Liver (tissue), 9 donors: Measurements from ENCODE around the gene STOML1. TPM values are rescaled to one million over a fixed set of nuclear protein-coding genes. Genes with fewer than 3 reads are reported as not detected.
"Not testable (repeated sequence)": the region's sequence is repeated elsewhere in the genome, so short reads cannot be mapped to it uniquely, and the experiment has no call there.

Experiments
- DNase-seq: peaks from one replicate; pipeline ENCODE4 v3.0.0-alpha.2; 2017; ENCODE audit warnings: low spot score
- H3K27ac ChIP-seq, 2 donors: one replicate each; pipeline ENCODE4 v1.7.0; 2013; ENCODE audit warnings: inconsistent platforms in 2 of 2, low read length in 2 of 2, control low read depth in 1 of 2, low read depth in 1 of 2, mild to moderate bottlenecking in 1 of 2
- H3K27me3 ChIP-seq, 4 donors: one replicate each; pipeline versions ENCODE4 v1.6.1 to v1.7.0; 2013; ENCODE audit warnings: low read length in 3 of 4, inconsistent platforms in 1 of 4, mild to moderate bottlenecking in 1 of 4, moderate library complexity in 1 of 4; ENCODE audit not compliant: control insufficient read depth in 4 of 4, insufficient read depth in 4 of 4
- H3K36me3 ChIP-seq, 4 donors: one replicate each; pipeline versions ENCODE4 v1.6.1 to v1.7.0; 2013; ENCODE audit warnings: low read length in 3 of 4, mild to moderate bottlenecking in 3 of 4, low read depth in 1 of 4, moderate library complexity in 1 of 4; ENCODE audit not compliant: control insufficient read depth in 4 of 4, insufficient read depth in 3 of 4
- H3K4me1 ChIP-seq, 4 donors: one replicate each; pipeline versions ENCODE4 v1.6.1 to v1.7.0; 2013; ENCODE audit warnings: low read length in 3 of 4, mild to moderate bottlenecking in 3 of 4, moderate library complexity in 1 of 4; ENCODE audit not compliant: control insufficient read depth in 4 of 4, insufficient read depth in 4 of 4
- H3K4me3 ChIP-seq, 3 donors: one replicate each; pipeline versions ENCODE4 v1.6.1 to v1.7.0; 2013; ENCODE audit warnings: low read length in 3 of 3, control low read depth in 1 of 3, low read depth in 1 of 3, mild to moderate bottlenecking in 1 of 3
- H3K9ac ChIP-seq, 2 donors: one replicate each; pipeline ENCODE4 v1.7.0; 2013; ENCODE audit warnings: low read length in 2 of 2, mild to moderate bottlenecking in 2 of 2, moderate library complexity in 2 of 2, control low read depth in 1 of 2, low read depth in 1 of 2
- H3K9me3 ChIP-seq, 4 donors: one replicate each; pipeline versions ENCODE4 v1.6.1 to v1.7.0; 2013; ENCODE audit warnings: low read length in 3 of 4; ENCODE audit not compliant: control insufficient read depth in 4 of 4
- CTCF ChIP-seq: fragments of 150-350 bp; IDR thresholded peaks from 2 replicates; pipeline ENCODE4 v1.5.1; 2017; ENCODE audit warnings: improper control_type of control experiment, low read depth, low read length; ENCODE audit not compliant: missing input control
- EGR1 ChIP-seq, 2 donors: IDR thresholded peaks; 2 replicates each; pipeline ENCODE4 v1.6.1; 2016 to 2018; ENCODE audit warnings: antibody characterized with exemption in 2 of 2, low read depth in 2 of 2
- FOXA1 ChIP-seq: IDR thresholded peaks from 2 replicates; pipeline ENCODE4 v1.6.1; 2016; ENCODE audit warnings: antibody characterized with exemption
- FOXA2 ChIP-seq: IDR thresholded peaks from 2 replicates; pipeline ENCODE4 v1.6.1; 2016; ENCODE audit warnings: antibody characterized with exemption
- GABPA ChIP-seq, 2 donors: IDR thresholded peaks in 1 of 2; conservative IDR thresholded peaks in 1 of 2; 2 replicates each; pipeline ENCODE4 v1.6.1; 2016; ENCODE audit warnings: antibody characterized with exemption in 2 of 2, mild to moderate bottlenecking in 1 of 2, moderate library complexity in 1 of 2
- HNF4A ChIP-seq, 2 donors: conservative IDR thresholded peaks; 2 replicates each; pipeline ENCODE4 v1.6.1; 2016; ENCODE audit warnings: antibody characterized with exemption in 2 of 2, mild to moderate bottlenecking in 2 of 2
- HNF4G ChIP-seq: IDR thresholded peaks from 2 replicates; pipeline ENCODE4 v1.6.1; 2016; ENCODE audit warnings: antibody characterized with exemption
- JUND ChIP-seq, 2 donors: IDR thresholded peaks; 2 replicates each; pipeline ENCODE4 v1.6.1; 2016; ENCODE audit warnings: antibody characterized with exemption in 2 of 2
- NR2F2 ChIP-seq: IDR thresholded peaks from 2 replicates; pipeline ENCODE4 v1.6.1; 2016; ENCODE audit warnings: antibody characterized with exemption
- RAD21 ChIP-seq, 2 donors: IDR thresholded peaks; 2 replicates each; pipeline ENCODE4 v1.6.1; 2016; ENCODE audit warnings: antibody characterized with exemption in 2 of 2, mild to moderate bottlenecking in 2 of 2
- RXRA ChIP-seq, 2 donors: IDR thresholded peaks; 2 replicates each; pipeline ENCODE4 v1.6.1; 2017 to 2018; ENCODE audit warnings: antibody characterized with exemption in 2 of 2, mild to moderate bottlenecking in 1 of 2
- SP1 ChIP-seq: IDR thresholded peaks from 2 replicates; pipeline ENCODE4 v1.6.1; 2018; ENCODE audit warnings: antibody characterized with exemption, mild to moderate bottlenecking
- TAF1 ChIP-seq: conservative IDR thresholded peaks from 2 replicates; pipeline ENCODE4 v1.6.1; 2016; ENCODE audit warnings: antibody characterized with exemption, mild to moderate bottlenecking
- YY1 ChIP-seq: IDR thresholded peaks from 2 replicates; pipeline ENCODE4 v1.6.1; 2016; ENCODE audit warnings: antibody characterized with exemption, mild to moderate bottlenecking
- ZBTB33 ChIP-seq: IDR thresholded peaks from 2 replicates; pipeline ENCODE4 v1.6.1; 2016; ENCODE audit warnings: antibody characterized with exemption
- WGBS: extraction: QIAGEN DNeasy Blood & Tissue Kit; methylation state at CpG from one replicate; pipeline ENCODE4 v1.1.7; 2013; 5-methylcytosine and 5-hydroxymethylcytosine counted together
- polyA plus RNA-seq, 2 donors: library from polyadenylated mRNA; stranded (reverse) in 1 of 2; unstranded in 1 of 2; fragments of 200-250 nt in 1 of 2; fragments of >200 nt in 1 of 2; fragmentation: Nextera tagmentation in 1 of 2; extraction: Ambion mirVana in 1 of 2; gene quantifications; one replicate each; pipeline versions ENCODE4 v1.2.1 to v1.2.3, GENCODE V29; 2013 to 2015
- total RNA-seq, 2 donors: library from RNA; depleted of rRNA; stranded (reverse); fragments of >200 nt; gene quantifications; one replicate each; pipeline ENCODE4 v1.2.3, GENCODE V29; 2014
- TF ChIP-seq, protein P1 (sequence below): IDR thresholded peaks from 2 replicates; pipeline ENCODE4 v1.6.1; 2016; ENCODE audit warnings: antibody characterized with exemption
- TF ChIP-seq, protein P2 (sequence below): IDR thresholded peaks from 2 replicates; pipeline ENCODE4 v1.6.1; 2016; ENCODE audit warnings: antibody characterized with exemption
- TF ChIP-seq, protein P3 (sequence below): IDR thresholded peaks from 2 replicates; pipeline ENCODE4 v1.6.1; 2016; ENCODE audit warnings: antibody characterized with exemption, mild to moderate bottlenecking
- donor health status: healthy.
- donor health status: healthy.
- donor health status: healthy.
- donor health status: healthy.
- donor health status: healthy.

STOML1 gene
- total and polyA plus RNA-seq, 4 donors = 5.4 to 9.4 (median 6.4) TPM

GRCh38 chr15:73962433-73962832, 29.7 kb downstream of the STOML1 start:
- H3K9ac ChIP-seq = no peak overlapping the region
- H3K4me3 ChIP-seq = no peak overlapping the region
- peaks cover 0 to 3% (median 0%) of the 10 kb centered on the region in 4 donors for H3K27me3 ChIP-seq
- TF ChIP-seq SP1 (no peak), GABPA (IDR thresholded peaks at IDR 0.05 in 1 of 2, conservative IDR thresholded peaks at IDR 0.05 in 1 of 2) (no peak), CTCF (no peak), RXRA (IDR thresholded peaks at IDR 0.05) (no peak), FOXA2 (no peak), YY1 (no peak), EGR1 (IDR thresholded peaks at IDR 0.05; ENCODE audit: low read depth in 2 of 2) (no peak), NR2F2 (no peak), HNF4G (no peak), RAD21 (IDR thresholded peaks at IDR 0.05) (no peak), JUND (IDR thresholded peaks at IDR 0.05) (no peak), FOXA1 (no peak), TAF1 (no peak), HNF4A (conservative IDR thresholded peaks at IDR 0.05) (no peak), ZBTB33 (no peak)
- TF ChIP-seq, protein P1, sequence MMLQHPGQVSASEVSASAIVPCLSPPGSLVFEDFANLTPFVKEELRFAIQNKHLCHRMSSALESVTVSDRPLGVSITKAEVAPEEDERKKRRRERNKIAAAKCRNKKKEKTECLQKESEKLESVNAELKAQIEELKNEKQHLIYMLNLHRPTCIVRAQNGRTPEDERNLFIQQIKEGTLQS = no peak
- TF ChIP-seq, protein P2, sequence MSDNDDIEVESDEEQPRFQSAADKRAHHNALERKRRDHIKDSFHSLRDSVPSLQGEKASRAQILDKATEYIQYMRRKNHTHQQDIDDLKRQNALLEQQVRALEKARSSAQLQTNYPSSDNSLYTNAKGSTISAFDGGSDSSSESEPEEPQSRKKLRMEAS = no peak
- TF ChIP-seq, protein P3, sequence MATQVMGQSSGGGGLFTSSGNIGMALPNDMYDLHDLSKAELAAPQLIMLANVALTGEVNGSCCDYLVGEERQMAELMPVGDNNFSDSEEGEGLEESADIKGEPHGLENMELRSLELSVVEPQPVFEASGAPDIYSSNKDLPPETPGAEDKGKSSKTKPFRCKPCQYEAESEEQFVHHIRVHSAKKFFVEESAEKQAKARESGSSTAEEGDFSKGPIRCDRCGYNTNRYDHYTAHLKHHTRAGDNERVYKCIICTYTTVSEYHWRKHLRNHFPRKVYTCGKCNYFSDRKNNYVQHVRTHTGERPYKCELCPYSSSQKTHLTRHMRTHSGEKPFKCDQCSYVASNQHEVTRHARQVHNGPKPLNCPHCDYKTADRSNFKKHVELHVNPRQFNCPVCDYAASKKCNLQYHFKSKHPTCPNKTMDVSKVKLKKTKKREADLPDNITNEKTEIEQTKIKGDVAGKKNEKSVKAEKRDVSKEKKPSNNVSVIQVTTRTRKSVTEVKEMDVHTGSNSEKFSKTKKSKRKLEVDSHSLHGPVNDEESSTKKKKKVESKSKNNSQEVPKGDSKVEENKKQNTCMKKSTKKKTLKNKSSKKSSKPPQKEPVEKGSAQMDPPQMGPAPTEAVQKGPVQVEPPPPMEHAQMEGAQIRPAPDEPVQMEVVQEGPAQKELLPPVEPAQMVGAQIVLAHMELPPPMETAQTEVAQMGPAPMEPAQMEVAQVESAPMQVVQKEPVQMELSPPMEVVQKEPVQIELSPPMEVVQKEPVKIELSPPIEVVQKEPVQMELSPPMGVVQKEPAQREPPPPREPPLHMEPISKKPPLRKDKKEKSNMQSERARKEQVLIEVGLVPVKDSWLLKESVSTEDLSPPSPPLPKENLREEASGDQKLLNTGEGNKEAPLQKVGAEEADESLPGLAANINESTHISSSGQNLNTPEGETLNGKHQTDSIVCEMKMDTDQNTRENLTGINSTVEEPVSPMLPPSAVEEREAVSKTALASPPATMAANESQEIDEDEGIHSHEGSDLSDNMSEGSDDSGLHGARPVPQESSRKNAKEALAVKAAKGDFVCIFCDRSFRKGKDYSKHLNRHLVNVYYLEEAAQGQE = no peak
- no peaks in the 10 kb centered on the region for H3K36me3 ChIP-seq
- H3K27ac ChIP-seq = no peak overlapping the region
- 71% methylated on average over 5 of the region's 5 CpGs for WGBS
- DNase-seq = no peak
- peaks cover 0 to 6% (median 1%) of the 10 kb centered on the region in 4 donors for H3K4me1 ChIP-seq
- H3K9me3 ChIP-seq = no peaks in the 10 kb centered on the region

DNA sequence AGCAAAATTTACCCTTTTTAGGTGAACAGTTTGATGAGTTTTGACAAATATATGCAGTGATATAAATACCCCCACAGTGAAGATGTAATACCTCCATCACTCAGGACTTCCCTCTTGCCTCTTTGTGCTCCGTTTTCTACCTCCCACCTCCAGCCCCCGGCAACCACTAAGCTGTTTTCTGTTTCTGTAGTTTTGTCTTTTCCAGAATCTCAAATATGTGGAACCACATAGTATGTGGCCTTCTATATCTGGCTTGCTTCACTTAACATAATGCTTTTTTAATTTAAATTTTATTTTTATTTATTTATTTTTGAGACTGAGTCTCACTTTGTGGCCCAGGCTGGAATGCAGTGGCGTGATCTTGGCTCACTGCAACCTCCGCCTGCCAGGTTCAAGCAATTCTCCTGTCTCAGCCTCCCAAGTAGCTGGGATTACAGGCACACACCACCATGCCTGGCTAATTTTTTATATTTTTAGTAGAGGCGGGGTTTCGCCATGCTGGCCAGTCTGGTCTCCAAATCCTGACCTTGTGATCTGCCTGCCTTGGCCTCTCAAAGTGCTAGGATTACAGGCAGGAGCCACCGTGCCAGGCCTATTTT, 31.5 kb downstream of the STOML1 start:
- not testable (repeated sequence) for H3K9ac ChIP-seq, H3K9me3 ChIP-seq, DNase-seq, H3K27me3 ChIP-seq, H3K4me3 ChIP-seq, H3K36me3 ChIP-seq, H3K4me1 ChIP-seq, H3K27ac ChIP-seq
- 92% methylated on average over 7 of the region's 7 CpGs for WGBS
